ENCODE results near the gene SLC4A7. TPM values are rescaled to one million over a fixed set of nuclear protein-coding genes. Genes with fewer than 3 reads are reported as not detected.
"Not testable (repeated sequence)": the region's sequence is repeated elsewhere in the genome, so short reads cannot be mapped to it uniquely, and the experiment has no call there.

SLC4A7 gene
- total RNA-seq (2014; rRNA removed; shearing (Covaris generic); ENCODE audit: low replicate concordance): 97.1 and 101 TPM in 2 replicates

DNA sequence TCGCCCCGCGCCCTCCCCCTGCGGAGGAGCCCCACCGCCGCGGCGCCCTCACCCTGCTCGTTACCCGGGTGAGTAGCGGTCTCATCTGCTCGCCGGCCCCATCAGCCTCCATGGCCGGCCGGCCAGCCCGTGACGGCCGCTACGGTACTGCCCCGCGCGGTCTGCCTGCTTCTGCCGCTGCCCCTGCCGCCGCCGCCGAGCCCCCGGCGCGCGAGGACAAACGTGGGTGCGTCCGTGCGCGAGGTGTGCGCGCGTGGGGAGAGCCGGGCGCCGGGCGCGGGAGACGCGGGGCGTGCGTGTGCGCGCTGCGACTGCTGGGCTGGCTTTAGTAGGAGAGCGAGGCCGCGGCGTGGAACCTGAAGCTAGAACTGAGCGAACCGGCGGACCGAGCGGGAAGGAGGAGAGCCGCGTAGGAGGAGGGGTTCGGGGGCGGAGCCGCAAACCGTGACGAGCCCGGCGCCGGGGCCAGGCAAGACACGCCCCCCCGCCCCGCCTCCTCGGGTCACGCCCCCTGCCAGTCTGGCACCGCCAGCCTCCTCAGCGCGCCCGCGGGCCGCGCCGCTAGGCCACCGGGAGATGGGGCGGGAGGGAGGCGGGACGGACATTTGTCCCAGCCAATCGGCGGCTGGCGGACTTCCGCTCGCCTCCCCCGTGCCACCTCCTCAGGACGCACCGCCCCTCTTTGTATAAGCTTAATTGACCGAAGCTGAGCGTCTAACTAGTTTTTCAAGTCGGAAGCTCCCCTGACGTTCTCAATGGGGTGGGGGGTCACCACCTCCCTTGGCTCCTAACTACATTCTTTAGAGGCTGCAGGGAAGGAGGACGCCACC lies at the start of gene SLC4A7:
Gene SLC4A7 (minus strand): TSS at position 370 of the 830 bp plus-strand sequence. CDS start 258 bp downstream, at position 112.
- Histone ChIP-seq H3K27me3 (ENCODE audit: low read length) (no peaks in the 10 kb centered on the region), H3K27ac (ENCODE audit: low read length) (peak within 1 kb of the TSS; percentile 86), H4K20me1 (ENCODE audit: insufficient read depth, low read depth, low read length) (no peaks in the 10 kb centered on the region), H3K9me2 (replicated peaks; ENCODE audit: insufficient read depth, low read length) (no peaks in the 10 kb centered on the region), H2AFZ (ENCODE audit: low read length) (peak within 1 kb of the TSS; percentile 98), H3K9ac (ENCODE audit: low read length) (peak within 1 kb of the TSS; percentile 97), H3K36me3 (ENCODE audit: insufficient read depth, low read length) (peaks cover 22% of the 10 kb centered on the region), H3K4me1 (ENCODE audit: low read length) (peaks cover 30% of the 10 kb centered on the region), H3K4me2 (ENCODE audit: low read depth, low read length, poor library complexity, severe bottlenecking) (peak within 1 kb of the TSS; percentile 88), H3K79me2 (ENCODE audit: low read length) (peaks cover 49% of the 10 kb centered on the region), H3K4me3 (ENCODE audit: low read length) (peak within 1 kb of the TSS; percentile 99), H3K9me3 (ENCODE audit: low read length) (no peaks in the 10 kb centered on the region)
- DNase-seq: peak; percentile 98

DNA sequence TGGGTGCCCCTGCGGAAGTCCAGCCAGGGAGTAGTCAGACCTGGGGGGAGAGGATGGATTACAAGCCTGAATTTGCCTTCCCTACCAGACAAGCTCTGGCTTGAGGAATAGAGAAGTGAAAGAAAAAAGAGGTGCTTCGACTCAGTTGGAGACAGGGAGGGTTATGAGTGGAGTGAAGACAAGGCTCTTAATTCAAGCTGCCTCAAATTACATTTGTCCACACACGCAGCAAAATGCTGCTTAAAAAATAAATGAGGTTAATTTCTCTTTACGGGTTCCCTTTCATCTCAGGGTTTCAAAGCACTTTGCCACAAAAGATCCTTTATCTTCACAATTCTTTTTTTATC lies 49.0 kb upstream of the SLC4A7 start:
- H3K79me2 ChIP-seq (ENCODE audit: low read length): no peaks in the 10 kb centered on the region
- H4K20me1 ChIP-seq (ENCODE audit: insufficient read depth, low read depth, low read length): no peaks in the 10 kb centered on the region
- no peaks in the 10 kb centered on the region for H3K36me3 ChIP-seq (ENCODE audit: insufficient read depth, low read length)
- H2AFZ ChIP-seq (ENCODE audit: low read length): no peak overlapping the region
- H3K9ac ChIP-seq (ENCODE audit: low read length): no peak overlapping the region
- H3K4me3 ChIP-seq (ENCODE audit: low read length): no peak overlapping the region
- no peaks in the 10 kb centered on the region for H3K27me3 ChIP-seq (ENCODE audit: low read length)
- no peaks in the 10 kb centered on the region for H3K9me3 ChIP-seq (ENCODE audit: low read length)
- DNase-seq: no peak
- H3K4me2 ChIP-seq (ENCODE audit: low read depth, low read length, poor library complexity, severe bottlenecking): no peak overlapping the region
- H3K9me2 ChIP-seq (replicated peaks; ENCODE audit: insufficient read depth, low read length): no peaks in the 10 kb centered on the region
- H3K4me1 ChIP-seq (ENCODE audit: low read length): no peaks in the 10 kb centered on the region
- H3K27ac ChIP-seq (ENCODE audit: low read length): no peak overlapping the region

DNA sequence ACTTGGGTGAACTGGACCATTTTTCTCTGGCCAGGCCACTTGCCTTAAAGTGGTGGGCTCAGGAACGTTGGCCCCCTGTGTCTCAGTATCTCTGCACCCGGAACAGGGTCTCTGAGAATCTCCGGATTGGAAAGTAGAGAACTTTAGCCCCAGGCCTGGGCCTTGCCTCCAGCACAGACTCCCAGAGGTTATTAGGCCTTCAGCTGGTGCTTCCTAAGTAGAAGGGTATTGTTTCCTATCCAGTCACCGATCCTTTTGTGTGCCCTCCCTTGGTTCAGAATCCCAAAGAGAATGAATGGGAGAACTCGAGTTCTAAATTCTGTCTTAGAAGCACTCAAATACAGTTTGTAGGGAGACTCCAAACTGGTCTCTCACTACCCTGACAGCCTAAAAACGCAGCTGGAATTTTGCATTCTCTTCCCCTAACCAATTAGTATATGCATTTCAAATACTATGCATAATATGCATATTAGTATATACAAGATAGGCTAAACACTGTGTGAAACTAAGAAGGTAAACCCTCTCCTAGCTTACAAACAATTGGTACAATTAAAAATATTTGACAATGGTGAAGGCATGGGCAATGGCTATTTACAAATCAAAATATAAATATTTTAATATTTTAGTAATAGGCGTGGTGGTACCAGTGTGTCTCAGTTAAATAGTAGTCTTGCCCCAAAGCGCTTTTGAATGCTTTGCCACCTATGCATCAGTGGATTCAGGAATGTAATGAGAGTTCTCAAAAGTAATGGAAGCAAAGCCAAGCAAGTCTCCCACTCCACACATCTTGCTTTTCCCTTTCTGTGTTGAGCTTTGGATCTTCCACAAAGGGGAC lies 48.5 kb upstream of the SLC4A7 start:
- no peak for DNase-seq
- no peak overlapping the region for H3K27ac ChIP-seq (ENCODE audit: low read length)
- no peaks in the 10 kb centered on the region for H3K9me3 ChIP-seq (ENCODE audit: low read length)
- H4K20me1 ChIP-seq (ENCODE audit: insufficient read depth, low read depth, low read length): no peaks in the 10 kb centered on the region
- no peak overlapping the region for H3K4me3 ChIP-seq (ENCODE audit: low read length)
- no peak overlapping the region for H3K4me2 ChIP-seq (ENCODE audit: low read depth, low read length, poor library complexity, severe bottlenecking)
- no peak overlapping the region for H3K9ac ChIP-seq (ENCODE audit: low read length)
- H3K36me3 ChIP-seq (ENCODE audit: insufficient read depth, low read length): no peaks in the 10 kb centered on the region
- H3K9me2 ChIP-seq (replicated peaks; ENCODE audit: insufficient read depth, low read length): no peaks in the 10 kb centered on the region
- H3K4me1 ChIP-seq (ENCODE audit: low read length): no peaks in the 10 kb centered on the region
- H2AFZ ChIP-seq (ENCODE audit: low read length): no peak overlapping the region
- no peaks in the 10 kb centered on the region for H3K79me2 ChIP-seq (ENCODE audit: low read length)
- H3K27me3 ChIP-seq (ENCODE audit: low read length): no peaks in the 10 kb centered on the region

DNA sequence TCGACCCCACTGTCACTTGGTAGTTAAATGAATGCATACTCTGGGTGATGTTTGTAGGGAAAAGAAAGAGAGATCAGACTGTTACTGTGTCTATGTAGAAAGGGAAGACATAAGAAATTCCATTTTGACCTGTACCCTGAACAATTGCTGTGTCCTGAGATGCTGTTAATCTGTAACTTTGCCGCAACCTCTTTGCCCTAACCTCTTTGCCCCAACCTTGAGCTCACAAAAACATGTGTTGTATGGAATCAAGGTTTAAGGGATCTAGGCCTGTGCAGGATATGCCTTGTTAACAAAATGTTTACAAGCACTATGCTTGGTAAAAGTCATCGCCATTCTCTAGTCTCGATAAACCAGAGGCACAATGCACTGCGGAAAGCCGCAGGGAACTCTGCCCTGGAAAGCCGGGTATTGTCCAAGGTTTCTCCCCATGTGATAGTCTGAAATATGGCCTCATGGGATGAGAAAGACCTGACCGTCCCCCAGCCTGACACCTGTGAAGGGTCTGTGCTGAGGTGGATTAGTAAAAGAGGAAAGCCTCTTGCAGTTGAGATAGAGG lies 47.1 kb upstream of the SLC4A7 start:
- H3K9me3 ChIP-seq (ENCODE audit: low read length); H3K9ac ChIP-seq (ENCODE audit: low read length); H3K27ac ChIP-seq (ENCODE audit: low read length); H3K79me2 ChIP-seq (ENCODE audit: low read length); H3K36me3 ChIP-seq (ENCODE audit: insufficient read depth, low read length); H4K20me1 ChIP-seq (ENCODE audit: insufficient read depth, low read depth, low read length); H3K27me3 ChIP-seq (ENCODE audit: low read length); H2AFZ ChIP-seq (ENCODE audit: low read length); H3K4me1 ChIP-seq (ENCODE audit: low read length); H3K9me2 ChIP-seq (replicated peaks; ENCODE audit: insufficient read depth, low read length); DNase-seq; H3K4me3 ChIP-seq (ENCODE audit: low read length); H3K4me2 ChIP-seq (ENCODE audit: low read depth, low read length, poor library complexity, severe bottlenecking): not testable (repeated sequence)

DNA sequence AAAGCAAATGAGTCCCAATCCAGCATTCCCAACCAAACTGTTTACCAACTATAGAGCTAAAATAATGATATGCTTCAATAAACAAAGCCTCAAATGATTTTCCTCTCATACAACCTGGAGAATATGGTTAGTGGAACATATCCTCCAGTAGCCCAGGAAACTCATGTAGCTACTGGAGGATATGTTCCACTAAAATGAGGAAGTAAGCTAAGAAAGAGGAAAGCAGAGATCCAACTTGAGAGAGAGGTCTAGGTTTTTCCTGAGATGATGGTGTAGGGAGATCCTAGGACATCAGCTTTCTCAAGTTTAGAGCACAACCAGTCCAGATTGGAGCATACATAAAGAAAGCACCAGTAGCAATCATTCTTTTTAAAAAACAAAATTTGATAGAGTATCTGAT lies 44.6 kb upstream of the SLC4A7 start:
- Histone ChIP-seq H3K9ac (ENCODE audit: low read length) (no peak overlapping the region), H3K36me3 (ENCODE audit: insufficient read depth, low read length) (no peaks in the 10 kb centered on the region), H3K27me3 (ENCODE audit: low read length) (no peaks in the 10 kb centered on the region), H2AFZ (ENCODE audit: low read length) (no peak overlapping the region), H3K4me3 (ENCODE audit: low read length) (no peak overlapping the region), H3K9me3 (ENCODE audit: low read length) (no peaks in the 10 kb centered on the region), H3K9me2 (replicated peaks; ENCODE audit: insufficient read depth, low read length) (no peaks in the 10 kb centered on the region), H3K4me2 (ENCODE audit: low read depth, low read length, poor library complexity, severe bottlenecking) (no peak overlapping the region), H4K20me1 (ENCODE audit: insufficient read depth, low read depth, low read length) (no peaks in the 10 kb centered on the region), H3K4me1 (ENCODE audit: low read length) (no peaks in the 10 kb centered on the region), H3K27ac (ENCODE audit: low read length) (no peak overlapping the region), H3K79me2 (ENCODE audit: low read length) (no peaks in the 10 kb centered on the region)
- DNase-seq: no peak

DNA sequence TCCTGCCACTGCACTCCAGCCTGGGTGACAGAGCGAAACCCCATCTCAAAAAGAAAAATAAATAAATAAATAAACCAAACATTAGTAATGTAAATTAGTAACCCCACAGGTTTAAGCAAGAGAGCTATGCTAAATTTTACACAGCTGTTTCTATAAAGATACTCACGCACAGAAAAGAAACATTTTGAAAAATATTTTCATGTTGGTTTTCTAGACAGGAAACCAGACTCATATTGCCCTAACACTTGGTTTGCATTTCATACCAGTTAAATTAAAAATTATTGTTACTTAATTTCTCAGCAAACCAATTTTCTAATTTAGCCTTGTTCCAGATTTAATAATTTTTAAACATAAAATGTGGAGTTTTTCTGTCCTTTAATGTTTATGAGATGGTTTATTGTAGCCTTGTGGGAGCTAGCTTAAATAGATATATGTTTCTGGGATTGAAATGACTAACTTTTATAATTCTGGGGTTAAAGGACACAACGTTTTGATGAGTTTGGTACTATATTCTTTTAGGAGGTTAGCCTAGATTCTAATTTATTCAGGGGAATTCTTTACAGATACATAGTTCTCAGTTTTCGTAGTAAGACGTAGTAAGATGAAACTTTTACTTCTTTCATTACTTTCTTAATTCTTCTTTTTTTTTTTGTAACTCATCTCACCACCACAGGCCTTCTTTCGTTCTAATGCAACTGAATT lies 42.6 kb upstream of the SLC4A7 start:
- Histone ChIP-seq H3K27me3 (ENCODE audit: low read length) (no peaks in the 10 kb centered on the region), H3K27ac (ENCODE audit: low read length) (no peak overlapping the region), H3K4me2 (ENCODE audit: low read depth, low read length, poor library complexity, severe bottlenecking) (no peak overlapping the region)

DNA sequence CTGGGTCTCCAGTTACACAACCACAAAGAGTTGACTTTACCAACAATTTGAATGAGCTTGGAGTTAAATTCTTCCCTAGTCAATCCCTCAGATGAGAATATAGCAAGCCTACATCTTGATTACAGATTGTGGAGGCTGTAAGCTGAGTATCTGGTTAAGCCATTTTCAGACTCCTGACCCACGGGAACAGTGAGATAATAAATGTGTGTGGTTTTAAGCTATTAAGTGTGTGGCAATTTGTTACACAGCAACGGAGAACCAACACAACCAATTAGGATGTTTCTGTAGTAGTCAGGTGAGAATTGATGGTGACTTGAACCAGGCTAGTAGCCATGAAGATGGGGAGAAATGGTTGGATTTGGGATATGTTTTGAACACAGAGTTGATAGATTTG lies 37.7 kb upstream of the SLC4A7 start:
- Histone ChIP-seq H3K9me3 (ENCODE audit: low read length) (no peaks in the 10 kb centered on the region), H4K20me1 (ENCODE audit: insufficient read depth, low read depth, low read length) (no peaks in the 10 kb centered on the region), H3K27ac (ENCODE audit: low read length) (no peak overlapping the region), H2AFZ (ENCODE audit: low read length) (no peak overlapping the region), H3K9ac (ENCODE audit: low read length) (no peak overlapping the region), H3K9me2 (replicated peaks; ENCODE audit: insufficient read depth, low read length) (no peaks in the 10 kb centered on the region), H3K4me2 (ENCODE audit: low read depth, low read length, poor library complexity, severe bottlenecking) (no peak overlapping the region), H3K27me3 (ENCODE audit: low read length) (no peaks in the 10 kb centered on the region), H3K4me1 (ENCODE audit: low read length) (no peaks in the 10 kb centered on the region), H3K36me3 (ENCODE audit: insufficient read depth, low read length) (no peaks in the 10 kb centered on the region), H3K79me2 (ENCODE audit: low read length) (no peaks in the 10 kb centered on the region), H3K4me3 (ENCODE audit: low read length) (no peak overlapping the region)
- no peak for DNase-seq

More for the DNA sequence above, 42.6 kb upstream of the SLC4A7 start:
- H2AFZ ChIP-seq (ENCODE audit: low read length): no peak overlapping the region
- H3K9me2 ChIP-seq (replicated peaks; ENCODE audit: insufficient read depth, low read length): no peaks in the 10 kb centered on the region
- H4K20me1 ChIP-seq (ENCODE audit: insufficient read depth, low read depth, low read length): no peaks in the 10 kb centered on the region
- no peak for DNase-seq
- H3K79me2 ChIP-seq (ENCODE audit: low read length): no peaks in the 10 kb centered on the region
- H3K36me3 ChIP-seq (ENCODE audit: insufficient read depth, low read length): no peaks in the 10 kb centered on the region
- H3K4me3 ChIP-seq (ENCODE audit: low read length): no peak overlapping the region
- H3K4me1 ChIP-seq (ENCODE audit: low read length): no peaks in the 10 kb centered on the region
- H3K9ac ChIP-seq (ENCODE audit: low read length): no peak overlapping the region
- H3K9me3 ChIP-seq (ENCODE audit: low read length): no peaks in the 10 kb centered on the region

Data from Karpas-422 (cell line).